ENCODE measurements around the gene FAM240A.

FAM240A gene

DNA sequence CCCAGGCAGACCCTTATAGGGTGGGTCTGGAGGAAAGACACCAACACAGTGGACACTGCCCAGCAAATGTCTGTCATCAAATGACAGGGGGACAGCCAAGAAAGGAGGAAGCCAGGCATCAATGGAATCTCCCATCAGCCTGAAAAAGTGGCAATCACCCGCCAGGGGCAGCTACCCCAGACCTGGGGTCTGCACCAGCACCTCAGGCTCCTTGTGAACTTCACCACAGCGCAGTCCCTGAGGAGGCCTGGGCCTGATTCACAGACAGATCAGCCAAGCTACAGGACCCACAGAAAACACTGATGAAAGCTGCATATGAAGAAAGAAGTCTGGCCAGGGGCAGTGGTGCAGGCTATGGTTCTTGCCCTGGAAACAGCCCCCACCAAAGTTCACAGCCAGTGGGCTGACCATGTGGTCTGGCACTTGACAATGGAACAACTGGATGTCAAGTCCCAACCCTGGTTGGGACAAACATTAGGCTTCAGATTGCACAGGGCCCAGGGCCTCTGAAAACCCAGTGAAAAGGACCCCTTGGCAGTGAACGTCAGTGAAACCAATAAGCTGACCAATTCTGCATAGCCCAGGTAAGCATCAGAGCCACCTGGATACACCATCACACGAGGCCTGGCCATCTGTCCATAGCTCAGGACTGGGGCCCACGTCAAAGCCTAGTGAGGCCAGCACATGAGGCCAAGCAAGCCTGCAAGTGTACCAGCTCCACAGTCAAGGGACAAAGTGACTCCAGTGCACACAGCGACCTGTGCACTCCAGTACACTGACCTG is 52.1 kb downstream of the FAM240A start:
- no peak for FAIRE-seq

DNA sequence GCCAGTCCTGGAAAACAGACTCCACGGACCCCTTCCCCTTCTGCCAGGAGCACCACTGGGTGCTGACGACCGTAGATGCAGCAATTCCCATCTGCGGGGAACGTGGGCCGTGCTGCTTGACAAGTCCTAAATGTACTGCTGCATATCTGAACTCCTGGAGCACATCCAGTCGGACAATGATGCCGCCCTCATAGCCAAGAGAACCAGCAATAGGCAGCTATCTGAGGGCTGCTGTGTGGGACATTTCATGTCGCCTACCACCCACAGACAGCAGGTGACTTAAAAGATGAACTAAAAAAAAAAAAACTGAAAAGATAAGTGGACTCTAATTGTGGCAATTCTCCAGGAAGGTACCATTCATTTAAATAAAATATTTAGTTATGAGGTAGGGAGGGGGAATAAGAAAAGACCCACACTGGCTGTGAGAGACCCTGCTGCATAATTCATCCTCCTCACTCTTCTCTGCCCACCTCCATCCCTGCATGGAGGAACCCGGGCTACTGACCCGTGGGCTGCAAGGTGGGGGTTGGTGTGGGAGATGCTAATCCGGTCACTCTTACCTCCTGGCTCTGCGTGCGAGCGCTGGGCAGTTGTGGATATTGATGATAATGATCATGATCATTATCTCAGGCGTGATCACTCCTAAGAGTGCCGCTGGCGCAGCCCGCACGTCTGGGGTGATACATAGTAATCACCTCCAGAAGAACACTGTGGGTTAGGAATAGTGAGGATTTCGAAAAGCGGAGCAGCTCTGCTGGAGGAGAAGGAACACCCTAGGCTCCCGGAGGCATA is 52.8 kb downstream of the FAM240A start:
- FAIRE-seq = no peak

GRCh38 chr3:46665763-46666452 is 53.6 kb downstream of the FAM240A start:
- FAIRE-seq = no peak

DNA sequence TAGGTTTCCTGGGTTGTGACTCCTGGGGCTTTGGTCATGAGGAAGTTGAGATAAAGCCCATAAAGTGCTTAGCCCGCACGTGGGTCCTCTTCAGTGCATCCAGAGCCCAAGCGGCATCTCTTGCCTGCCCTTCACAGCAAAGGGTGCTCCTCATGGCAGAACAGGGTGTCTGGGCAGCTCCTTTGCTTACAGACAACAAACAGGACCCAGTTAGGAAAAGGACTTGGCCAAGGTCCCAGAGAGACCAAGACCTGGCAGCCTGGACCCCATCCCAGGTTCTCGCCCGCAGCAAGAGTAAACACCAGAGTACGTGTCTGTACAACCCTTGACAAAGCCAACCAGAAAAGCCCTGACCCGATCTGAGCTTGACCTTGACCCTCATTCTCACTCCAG is 54.1 kb downstream of the FAM240A start:
- no peak for FAIRE-seq

GRCh38 chr3:46667061-46667621 is 54.8 kb downstream of the FAM240A start:
- no peak for FAIRE-seq

DNA sequence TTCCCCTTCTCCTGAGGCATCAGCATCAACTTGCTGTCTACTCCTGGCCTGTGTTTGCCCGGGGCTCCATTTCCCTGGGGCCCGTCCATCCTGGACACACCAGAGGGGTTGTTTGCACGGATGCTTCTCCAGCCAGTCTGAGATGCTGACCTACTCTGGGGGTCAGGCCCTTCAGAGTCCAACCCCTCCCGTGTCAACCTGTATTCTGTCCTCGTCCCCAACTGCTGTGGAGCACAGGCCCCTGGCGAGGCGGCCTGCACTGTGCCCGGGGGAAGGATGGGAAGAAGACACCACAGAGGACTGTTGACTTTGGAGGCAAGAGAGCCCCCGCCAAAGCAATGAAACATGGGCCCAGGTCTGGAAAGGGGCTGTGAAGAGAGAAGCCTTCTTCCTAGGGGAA is 55.3 kb downstream of the FAM240A start:
- FAIRE-seq = no peak

GRCh38 chr3:46668116-46668515 is 55.8 kb downstream of the FAM240A start:
- no peak for FAIRE-seq

- FAIRE-seq = no peak
Observed at GRCh38 chr3:46668591-46668990, 56.3 kb downstream of the FAM240A start.

DNA sequence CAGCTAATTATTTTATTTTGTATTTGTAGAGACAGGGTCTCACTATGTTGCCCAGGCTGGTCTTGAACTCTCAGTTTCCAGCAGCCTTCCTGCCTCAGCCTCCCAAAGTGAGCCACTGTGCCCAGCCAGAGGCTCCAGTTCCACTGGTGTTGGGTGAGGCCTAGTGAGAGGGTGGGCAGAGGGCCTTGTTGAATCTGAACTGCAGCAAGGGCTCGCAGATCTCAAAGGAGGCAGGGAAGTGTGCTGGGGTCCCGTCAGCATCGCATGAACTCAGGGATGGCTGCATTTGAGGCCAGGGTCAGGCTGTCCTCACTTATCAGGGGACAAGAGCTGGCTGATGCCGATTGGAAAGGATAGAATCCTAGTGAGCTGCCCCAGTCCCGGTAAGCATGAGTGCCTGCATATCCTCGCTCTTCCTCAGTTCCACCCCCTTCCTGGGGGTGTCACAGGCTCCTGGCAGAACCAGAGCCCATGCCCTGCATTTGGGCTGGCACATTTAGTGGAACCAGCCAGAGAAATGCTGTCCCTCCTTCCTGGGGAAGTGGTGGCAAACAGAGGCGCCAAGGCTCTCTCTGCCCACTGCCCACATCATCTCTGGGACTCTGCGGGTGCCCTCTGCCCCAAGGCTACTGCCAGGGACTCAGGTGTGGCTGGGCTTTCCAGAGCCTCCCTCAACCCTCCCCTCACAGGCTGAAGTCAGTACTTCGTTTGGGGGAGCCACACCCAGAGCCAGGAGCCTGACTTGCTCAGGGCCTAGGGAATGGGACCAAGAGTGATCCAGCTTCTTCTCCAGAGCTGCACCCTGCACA is 57.1 kb downstream of the FAM240A start:
- no peak for FAIRE-seq

- FAIRE-seq = no peak
Observed at GRCh38 chr3:46670000-46670890, 57.9 kb downstream of the FAM240A start.

DNA sequence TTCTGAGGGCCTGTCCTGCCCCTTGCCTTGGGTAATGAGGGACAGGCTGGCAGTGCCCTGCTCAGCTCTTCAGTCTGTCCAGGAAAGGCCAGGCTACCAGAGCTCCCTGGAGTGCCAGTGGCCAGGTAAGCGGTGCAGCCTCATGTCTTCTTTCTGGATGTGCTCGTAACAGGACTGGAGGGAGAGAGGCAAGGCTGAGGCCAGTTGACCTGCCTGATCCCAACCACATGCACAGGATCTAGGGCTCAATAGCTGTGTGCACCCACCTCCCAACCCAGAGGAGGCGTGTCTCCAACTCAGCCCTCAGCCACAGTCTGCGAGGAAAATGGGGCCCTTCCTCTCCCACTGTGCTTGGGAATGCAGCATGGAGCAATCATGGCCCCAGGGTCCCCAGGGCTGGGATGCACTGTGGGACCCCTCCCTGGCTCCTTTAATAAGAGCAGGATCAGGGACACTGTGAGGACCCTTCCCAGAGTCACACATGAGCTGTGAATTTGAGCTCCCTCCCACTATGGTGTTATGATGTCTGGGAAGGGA is 58.6 kb downstream of the FAM240A start:
- no peak for FAIRE-seq

DNA sequence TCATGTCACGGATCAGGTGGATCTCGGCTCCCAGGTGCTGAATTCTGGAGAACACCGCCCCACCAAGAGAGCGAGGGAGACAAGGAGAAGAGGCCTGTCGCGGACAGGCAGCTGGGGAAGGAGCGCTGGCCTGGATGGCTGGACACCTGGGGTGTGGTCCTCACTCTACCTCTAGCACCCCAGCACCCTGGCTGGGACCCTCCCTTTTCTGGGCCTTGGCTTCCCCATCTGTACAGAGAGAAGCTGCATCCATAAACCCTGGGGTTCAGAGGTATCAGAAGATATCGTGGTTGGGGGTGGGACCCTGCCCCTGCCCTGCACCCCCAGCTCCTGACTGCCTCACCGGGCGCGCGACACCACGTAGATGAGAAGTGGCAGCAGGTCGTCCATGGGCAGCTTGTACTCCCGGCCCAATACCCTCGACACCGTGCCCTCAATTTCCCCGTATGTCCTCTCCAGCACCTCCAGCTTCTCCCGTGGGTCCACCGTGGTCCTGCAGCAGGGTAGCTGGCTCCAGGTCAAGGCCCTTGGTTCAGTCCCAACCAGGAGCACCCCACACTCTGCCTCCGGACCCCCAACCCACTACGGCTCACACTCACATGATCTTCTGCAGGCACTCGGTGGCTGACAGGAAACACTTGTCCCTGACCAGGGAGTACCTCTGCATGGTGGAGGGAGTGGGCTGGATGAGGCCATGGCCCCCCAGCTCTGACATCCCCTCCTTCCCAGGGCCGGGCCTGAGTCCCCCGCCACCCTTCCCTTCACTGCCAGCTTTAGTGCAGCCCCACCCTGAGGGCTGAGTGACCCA is 59.4 kb downstream of the FAM240A start:
- FAIRE-seq = no peak

DNA sequence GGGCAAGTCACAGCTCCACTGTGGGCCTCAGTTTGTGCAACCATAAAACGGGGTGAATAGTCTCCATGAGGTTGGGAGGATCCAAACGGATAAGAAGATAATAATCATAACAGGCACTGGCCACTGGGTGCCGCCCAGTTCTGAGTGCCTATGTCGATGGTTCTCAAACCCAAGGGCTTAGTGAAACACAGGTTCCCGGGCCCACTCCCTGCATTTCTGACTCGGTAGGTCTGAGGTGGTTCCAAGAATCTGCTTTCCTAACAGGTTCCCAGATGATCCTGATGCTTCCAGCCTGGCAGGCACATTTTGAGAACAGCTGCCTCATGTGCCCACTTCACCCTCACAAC is 60.0 kb downstream of the FAM240A start:
- no peak for FAIRE-seq

GRCh38 chr3:46673151-46674030 is 61.1 kb downstream of the FAM240A start:
- FAIRE-seq = no peak

GRCh38 chr3:46674031-46674845 is 61.9 kb downstream of the FAM240A start:
- FAIRE-seq = no peak

DNA sequence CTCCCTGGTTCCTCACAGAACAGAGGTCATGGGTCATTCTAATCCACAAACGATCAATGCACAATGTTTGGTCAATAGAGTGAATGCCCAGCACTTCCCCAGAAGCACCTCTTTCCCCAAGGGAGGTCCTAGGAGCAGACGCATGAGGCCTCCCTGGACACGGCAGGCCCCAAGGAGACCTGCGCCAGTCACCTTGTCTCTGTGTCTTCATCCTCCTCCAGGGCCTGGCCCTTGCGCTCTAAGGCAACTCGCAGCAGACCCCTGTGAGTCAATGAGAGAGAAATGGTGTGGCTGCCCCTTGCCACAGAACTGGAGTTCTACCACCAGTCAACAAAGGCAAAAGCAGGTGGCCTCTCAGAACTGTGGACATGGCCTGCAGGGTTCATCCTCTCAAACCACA is 63.1 kb downstream of the FAM240A start:
- no peak for FAIRE-seq

Data from islet of Langerhans (tissue), 1 donor.